Fibroblast of the aortic adventitia (primary cell): ENCODE results near the gene UNC13B. TPM values are rescaled to one million over a fixed set of nuclear protein-coding genes. Genes with fewer than 3 reads are reported as not detected.

Source experiments
- DNase-seq: peaks from one replicate; pipeline ENCODE4 v3.0.0-alpha.2; 2010; ENCODE audit warnings: low read depth
- H3K4me3 ChIP-seq: 2 replicates; pipeline ENCODE4 v1.5.1; 2011; ENCODE audit warnings: low read depth, mild to moderate bottlenecking, control low read depth, low read length, moderate library complexity
- CTCF ChIP-seq: IDR thresholded peaks from 2 replicates; pipeline ENCODE4 v1.5.1; 2011; ENCODE audit warnings: mild to moderate bottlenecking, low read length, control low read depth, inconsistent platforms; ENCODE audit not compliant: insufficient read depth
- total RNA-seq: library from RNA; depleted of rRNA; stranded (reverse); fragments of >200 nt; gene quantifications from 2 replicates; pipeline ENCODE4 v1.2.3, GENCODE V29; 2012; ENCODE audit warnings: low replicate concordance

The UNC13B gene
- total RNA-seq, 1 donor = 32.6 TPM

- DNase-seq = no peak
- TF ChIP-seq CTCF = no peak
- no peak overlapping the region for H3K4me3 ChIP-seq
Measured at GRCh38 chr9:35446012-35446411, 284.2 kb downstream of the UNC13B start.

GRCh38 chr9:35448496-35448895 lies 286.7 kb downstream of the UNC13B start:
- H3K4me3 ChIP-seq = no peak overlapping the region
- DNase-seq = peak; percentile 26
- no peak for TF ChIP-seq CTCF

GRCh38 chr9:35452481-35452880 lies 290.7 kb downstream of the UNC13B start:
- no peak overlapping the region for H3K4me3 ChIP-seq
- TF ChIP-seq CTCF = peak; percentile 33
- DNase-seq = peak; percentile 10

- TF ChIP-seq CTCF = no peak
- DNase-seq = no peak
- no peak overlapping the region for H3K4me3 ChIP-seq
Measured at GRCh38 chr9:35453786-35454185, 292.0 kb downstream of the UNC13B start.

Other genes starting within 250 kb of the UNC13B start
- gene PHF24, start 203.7 kb upstream of the UNC13B start, total RNA-seq = under 0.01 and 0.16 TPM in 2 replicates
- gene DNAJB5, start 172.3 kb upstream of the UNC13B start, total RNA-seq = 6.9 and 9.6 TPM in 2 replicates
- gene VCP, start 89.4 kb upstream of the UNC13B start, total RNA-seq = 203 and 210 TPM in 2 replicates
- gene FANCG, start 82.1 kb upstream of the UNC13B start, total RNA-seq = 16.2 and 32.2 TPM in 2 replicates
- 8.9 and 12.1 TPM in 2 replicates for gene PIGO, start 65.4 kb upstream of the UNC13B start, total RNA-seq
- gene STOML2, start 58.9 kb upstream of the UNC13B start, total RNA-seq = 65.3 and 109 TPM in 2 replicates
- 14.1 and 22.1 TPM in 2 replicates for gene ATOSB, start 46.1 kb upstream of the UNC13B start, total RNA-seq